CD4-positive, alpha-beta T cell treated with Interleukin-15 for 4 hours (primary cell): ENCODE measurements around the gene OCRL.

ENCODE experiments used
- DNase-seq: peaks from one replicate; pipeline ENCODE4 v3.0.0-alpha.2; 2020; ENCODE audit warnings: low spot score

Gene OCRL

GRCh38 chrX:129590596-129590995 is 50.5 kb downstream of the OCRL start:
- no peak for DNase-seq

GRCh38 chrX:129593137-129593536 is 53.1 kb downstream of the OCRL start:
- no peak for DNase-seq

- DNase-seq = no peak
Observed at GRCh38 chrX:129594781-129595180, 54.7 kb downstream of the OCRL start.

- DNase-seq = no peak
Observed at GRCh38 chrX:129596077-129596476, 56.0 kb downstream of the OCRL start.

GRCh38 chrX:129597905-129598304 is 57.8 kb downstream of the OCRL start:
- no peak for DNase-seq

- DNase-seq = no peak
Observed at GRCh38 chrX:129599499-129599898, 59.4 kb downstream of the OCRL start.

GRCh38 chrX:129599996-129600395 is 59.9 kb downstream of the OCRL start:
- no peak for DNase-seq

GRCh38 chrX:129600981-129601424 is 60.9 kb downstream of the OCRL start:
- peak; percentile 36 for DNase-seq

GRCh38 chrX:129606918-129607317 is 66.9 kb downstream of the OCRL start:
- DNase-seq = peak; percentile 58

GRCh38 chrX:129608496-129608895 is 68.4 kb downstream of the OCRL start:
- DNase-seq = no peak

- DNase-seq = no peak
Observed at GRCh38 chrX:129609395-129609794, 69.3 kb downstream of the OCRL start.

- DNase-seq = no peak
Observed at GRCh38 chrX:129612396-129612795, 72.3 kb downstream of the OCRL start.

GRCh38 chrX:129613596-129613995 is 73.5 kb downstream of the OCRL start:
- peak; percentile 21 for DNase-seq

GRCh38 chrX:129614481-129615255 is 74.6 kb downstream of the OCRL start:
- no peak for DNase-seq

- DNase-seq = no peak
Observed at GRCh38 chrX:129617420-129617819, 77.4 kb downstream of the OCRL start.

- no peak for DNase-seq
Observed at GRCh38 chrX:129618997-129619396, 78.9 kb downstream of the OCRL start.

- DNase-seq = no peak
Observed at GRCh38 chrX:129622757-129623301, 82.8 kb downstream of the OCRL start.

- DNase-seq = no peak
Observed at GRCh38 chrX:129626026-129626425, 86.0 kb downstream of the OCRL start.

- DNase-seq = no peak
Observed at GRCh38 chrX:129629837-129630236, 89.8 kb downstream of the OCRL start.

GRCh38 chrX:129631849-129632248 is 91.8 kb downstream of the OCRL start:
- DNase-seq = no peak

- no peak for DNase-seq
Observed at GRCh38 chrX:129632443-129632842, 92.4 kb downstream of the OCRL start.

GRCh38 chrX:129634541-129634940 is 94.5 kb downstream of the OCRL start:
- no peak for DNase-seq

- no peak for DNase-seq
Observed at GRCh38 chrX:129636175-129636681, 96.2 kb downstream of the OCRL start.
